Measurements from ENCODE around the gene TWF2.

DNA sequence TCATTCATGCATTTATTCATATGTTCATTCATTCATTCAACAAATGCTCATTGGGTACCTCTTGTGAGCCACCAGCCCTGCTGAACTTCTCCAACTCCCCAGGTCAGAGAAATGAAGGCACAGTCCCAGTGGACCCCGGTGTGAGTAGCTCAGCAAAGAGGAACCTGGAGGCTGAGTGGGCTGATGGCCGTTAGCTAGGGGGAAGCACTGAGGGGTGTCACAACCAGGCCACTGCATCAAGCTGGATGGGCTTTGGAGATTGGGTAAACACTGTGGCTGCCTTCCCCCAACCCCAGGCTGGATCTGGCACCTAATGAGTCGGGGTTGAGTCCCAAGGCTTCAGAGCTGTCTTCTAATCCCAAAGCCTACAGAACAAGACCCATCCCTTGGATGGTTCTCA, 53.1 kb downstream of the TWF2 start:
- TF ChIP-seq CTCF (IDR thresholded peaks at IDR 0.05), result no peak
- TF ChIP-seq POLR2A (IDR thresholded peaks at IDR 0.05), result no peak

Data from lower leg skin (tissue), 3 donors.